Kidney glomerular epithelial cell (primary cell): Measurements from ENCODE around the gene LRRC42.
"Not testable (repeated sequence)": the region's sequence is repeated elsewhere in the genome, so short reads cannot be mapped to it uniquely, and the experiment has no call there.

Experiments used
- DNase-seq: peaks from one replicate; lab custom pipeline; 2025; lab: John Stamatoyannopoulos, UW

The LRRC42 gene

DNA sequence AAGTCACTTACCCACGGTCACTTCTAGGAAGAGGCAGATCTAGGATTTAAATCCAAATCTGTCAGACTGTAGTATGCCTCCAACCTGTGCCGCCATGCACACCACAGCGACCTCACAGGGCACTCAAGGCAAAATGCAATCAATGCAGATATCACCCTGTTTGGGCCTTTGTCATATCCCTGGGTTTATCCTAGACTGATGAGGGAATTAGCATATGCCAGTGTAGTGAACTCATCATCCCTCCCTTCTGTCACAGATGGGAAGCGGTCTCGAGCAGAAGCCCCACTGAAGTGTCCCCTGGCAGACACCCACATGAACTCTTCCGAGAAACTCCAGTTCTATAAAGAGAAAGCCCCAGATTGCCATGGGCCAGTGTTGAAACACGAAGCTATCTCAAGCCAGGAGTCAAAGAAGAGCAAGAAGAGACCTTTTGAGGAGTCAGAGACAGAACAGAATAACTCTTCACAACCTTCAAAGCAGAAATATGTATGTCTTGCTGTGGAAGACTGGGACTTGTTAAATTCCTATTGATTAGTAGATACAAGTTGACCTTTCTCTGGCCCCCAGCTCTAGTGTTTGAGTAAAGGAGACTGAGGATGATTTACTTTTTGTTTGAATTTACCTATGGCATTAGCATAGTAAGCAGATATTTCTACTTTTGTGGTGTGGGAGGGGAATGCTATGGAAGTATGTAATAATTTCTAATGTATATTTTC is 21.4 kb downstream of the LRRC42 start:
- no peak for DNase-seq

DNA sequence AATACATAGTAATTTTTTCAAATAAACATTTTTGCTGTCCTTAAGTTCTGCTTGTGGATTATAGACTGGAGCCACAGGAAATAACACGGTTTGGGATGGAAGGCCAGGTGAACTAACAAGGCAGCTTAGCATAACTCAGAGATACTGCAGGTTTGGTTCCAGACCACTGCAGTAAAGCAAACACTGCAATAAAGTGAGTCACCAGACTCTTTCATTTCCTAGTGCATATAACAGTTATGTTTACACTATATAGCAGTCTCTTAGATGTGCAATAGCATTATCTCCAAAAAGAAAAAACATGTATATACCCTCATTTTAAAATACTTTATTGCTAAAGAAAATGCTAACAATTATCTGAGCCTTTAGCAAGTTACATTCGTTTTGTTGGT is 22.0 kb downstream of the LRRC42 start:
- DNase-seq = peak; percentile 9

DNA sequence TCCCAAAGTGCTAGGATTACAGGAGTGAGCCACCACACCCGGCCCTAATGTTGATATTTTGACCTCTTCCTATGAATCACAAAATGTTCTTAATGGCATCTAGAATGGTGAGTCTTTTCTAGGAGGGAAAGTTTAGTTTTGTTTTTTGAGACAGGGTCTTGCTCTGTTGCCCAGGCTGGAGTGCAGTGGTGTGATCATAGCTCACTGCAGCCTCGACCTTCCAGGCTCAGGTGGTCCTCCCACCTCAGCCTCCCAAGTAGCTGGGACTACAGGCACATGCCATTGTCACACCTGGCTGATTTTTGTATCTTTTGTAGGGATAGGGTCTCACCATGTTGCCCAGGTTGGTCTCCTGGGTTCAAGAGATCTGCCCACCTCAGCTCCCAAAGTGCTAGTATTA is 23.2 kb downstream of the LRRC42 start:
- DNase-seq = not testable (repeated sequence)

DNA sequence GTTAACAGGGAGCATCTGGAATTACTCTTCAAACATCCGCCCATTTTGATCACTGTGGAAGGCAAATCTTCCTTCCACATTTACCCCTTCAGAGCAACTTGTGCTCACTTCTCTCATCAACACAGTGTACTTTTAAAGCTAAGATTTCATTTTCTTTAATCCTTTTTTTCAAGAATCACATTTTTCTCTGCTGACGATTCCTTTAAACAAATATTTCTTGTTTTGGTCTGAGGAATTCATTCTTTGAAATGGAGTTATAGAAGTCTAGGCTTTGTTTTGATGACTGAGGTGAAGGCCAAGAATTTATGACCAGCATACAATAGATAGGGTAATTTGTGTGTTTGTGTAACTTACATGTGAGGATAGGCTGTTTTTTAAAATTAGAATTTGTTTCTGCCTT is 25.6 kb downstream of the LRRC42 start:
- DNase-seq = peak; percentile 15

DNA sequence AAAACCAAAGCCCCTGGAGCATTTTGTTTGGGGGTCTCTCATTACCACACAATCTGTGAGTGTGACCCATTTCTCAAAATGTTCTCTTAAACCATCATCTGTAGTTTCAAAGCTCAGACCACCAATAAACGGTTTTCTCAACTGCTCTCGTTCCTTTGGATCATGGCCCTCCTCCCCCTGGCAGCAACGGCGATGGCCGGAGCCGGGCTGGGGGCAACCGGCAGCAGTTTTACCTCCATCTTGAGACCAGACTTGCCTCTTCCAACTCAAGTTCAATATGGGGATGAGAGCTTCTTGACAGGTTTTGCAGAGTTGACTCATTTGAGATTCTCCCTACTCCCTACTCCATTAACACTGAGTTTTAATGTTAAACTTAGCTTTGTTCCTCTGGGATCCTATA is 29.7 kb downstream of the LRRC42 start:
- DNase-seq = no peak

DNA sequence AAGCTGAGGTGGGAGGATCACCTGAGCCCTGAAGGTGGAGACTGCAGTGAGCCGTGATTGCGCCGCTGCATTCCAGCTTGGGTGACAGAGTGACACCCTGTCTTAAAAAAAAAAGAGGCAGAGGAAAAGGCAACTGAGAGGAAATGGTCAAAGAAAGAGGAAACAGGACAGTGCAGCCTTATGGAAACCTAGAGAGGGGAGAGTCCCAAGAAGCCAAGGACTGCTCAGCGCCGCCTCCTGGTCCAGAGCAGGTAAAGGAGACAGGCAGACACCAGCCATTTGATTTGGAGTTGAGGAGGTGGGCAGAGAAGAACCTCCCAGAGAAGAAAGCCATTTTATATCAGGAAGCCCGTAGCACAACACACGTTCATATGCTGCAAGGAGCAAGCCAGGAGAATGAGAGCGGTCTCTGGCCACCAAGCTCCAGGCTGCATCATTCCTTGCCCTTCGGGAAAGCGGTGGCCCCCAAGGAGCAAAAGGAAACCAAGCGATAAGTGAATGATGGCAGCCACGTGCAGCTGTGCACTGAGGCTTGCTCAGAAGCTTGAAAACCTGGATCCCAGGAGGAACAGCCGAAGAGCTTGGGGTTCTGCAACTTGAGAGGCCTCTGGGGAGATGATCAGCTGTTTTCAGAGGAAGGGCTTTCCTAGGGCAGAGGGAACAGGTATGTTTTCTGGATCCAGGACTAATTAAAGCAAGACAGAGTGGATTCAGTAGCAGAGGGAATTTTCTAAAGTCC is 33.7 kb downstream of the LRRC42 start:
- no peak for DNase-seq

DNA sequence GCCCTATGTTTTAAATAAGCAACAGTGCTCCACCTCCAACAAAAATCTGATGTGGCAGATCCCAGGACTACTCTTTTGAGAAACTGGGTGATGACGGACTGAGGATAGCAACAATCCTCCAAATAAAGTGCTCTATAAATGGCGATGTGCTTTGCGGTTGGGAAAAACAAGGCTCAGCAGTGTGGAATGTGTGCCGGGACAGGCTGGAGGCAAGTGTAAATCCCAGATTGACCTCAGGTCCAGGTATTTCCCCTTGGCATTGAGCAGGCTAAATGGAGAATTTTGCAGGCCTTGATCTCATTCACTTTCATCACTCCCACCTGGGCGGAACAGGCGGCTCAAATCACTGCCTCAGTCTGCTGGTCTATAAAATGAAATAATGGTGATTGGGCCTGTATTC is 35.1 kb downstream of the LRRC42 start:
- peak; percentile 55 for DNase-seq

DNA sequence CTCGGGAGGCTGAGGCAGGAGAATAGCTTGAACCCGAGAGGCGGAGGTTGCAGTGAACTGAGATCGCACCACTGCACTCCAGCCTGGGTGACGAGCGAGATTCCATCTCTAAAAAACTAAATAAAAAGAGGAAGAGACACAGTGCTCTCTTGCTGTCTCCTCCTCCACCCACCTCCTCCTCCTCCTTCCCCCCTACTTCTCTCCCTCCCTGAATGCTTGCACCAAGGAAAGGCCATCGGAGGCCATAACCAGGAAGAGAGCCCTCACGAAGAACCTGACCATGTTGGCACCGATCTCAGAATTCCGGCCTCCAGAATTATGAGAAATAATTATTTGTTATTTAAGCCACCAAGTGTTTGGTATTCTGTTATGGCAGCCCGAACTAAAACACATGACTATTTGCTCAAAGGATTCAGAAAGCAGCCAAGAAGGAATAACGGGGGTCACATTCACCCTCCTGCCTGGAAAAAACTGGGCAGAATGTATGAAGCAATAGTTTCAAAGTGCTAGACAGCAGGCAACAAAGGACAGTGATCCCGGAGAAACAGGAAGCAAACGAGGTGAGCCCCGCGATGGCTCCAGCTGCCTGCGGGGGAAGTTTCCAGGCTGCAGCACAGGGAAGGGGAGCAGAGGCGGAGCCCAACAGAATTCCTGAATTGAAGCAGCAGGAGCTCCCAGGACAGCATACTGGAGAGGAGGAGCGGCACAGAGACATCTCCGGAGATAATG is 36.0 kb downstream of the LRRC42 start:
- peak; percentile 30 for DNase-seq

DNA sequence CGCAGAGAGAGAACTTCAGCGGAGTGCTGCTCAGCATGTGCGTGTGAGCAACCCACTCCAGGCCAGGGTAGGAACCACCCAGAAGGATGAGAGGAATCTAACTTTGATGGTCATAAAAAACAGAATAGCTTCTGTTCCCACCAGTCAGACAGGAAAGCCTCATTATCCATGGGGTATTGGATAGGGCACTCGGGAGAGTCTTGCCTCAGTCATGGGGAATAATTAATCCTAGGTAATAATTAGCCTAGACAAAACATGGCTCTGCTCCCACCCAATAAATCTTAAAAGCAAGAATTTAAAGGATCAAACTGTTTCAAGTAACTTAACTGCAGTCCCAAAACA is 36.6 kb downstream of the LRRC42 start:
- DNase-seq = peak; percentile 84

DNA sequence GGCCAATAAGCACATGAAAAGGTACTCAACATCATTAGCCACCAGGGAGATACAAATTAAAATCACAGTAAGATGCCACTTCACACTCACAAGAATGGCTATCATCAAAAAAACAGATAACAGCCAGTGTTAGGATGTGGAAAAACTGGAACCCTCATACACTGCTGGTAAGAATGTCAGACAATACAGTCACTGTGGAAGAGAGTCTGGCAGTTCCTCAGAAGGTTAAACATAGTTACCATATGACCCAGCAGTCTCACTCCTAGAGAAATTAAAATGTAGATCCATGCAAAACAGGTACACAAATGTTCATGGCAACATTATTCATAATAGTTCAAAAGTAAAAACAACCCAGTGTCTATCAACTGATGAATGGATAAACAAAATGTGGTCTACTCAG is 38.6 kb downstream of the LRRC42 start:
- DNase-seq = no peak

DNA sequence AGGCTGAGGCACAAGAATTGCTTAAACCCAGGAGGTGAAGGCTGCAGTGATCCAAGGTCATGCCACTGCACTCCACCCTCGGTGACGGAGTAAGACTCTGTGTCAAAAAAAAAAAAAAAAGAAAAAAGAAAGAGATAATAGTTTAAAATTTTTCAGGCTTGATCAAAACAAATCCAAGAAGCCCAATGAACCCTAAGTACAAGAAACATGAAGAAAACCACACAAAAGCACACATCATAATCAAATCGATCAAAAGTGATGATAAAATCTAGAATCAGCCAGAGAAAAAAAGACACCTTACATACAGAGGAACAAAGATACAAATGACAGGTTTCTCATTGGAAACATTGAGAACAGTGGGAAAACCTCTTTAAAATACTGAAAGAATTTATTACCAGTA is 40.3 kb downstream of the LRRC42 start:
- DNase-seq = no peak

DNA sequence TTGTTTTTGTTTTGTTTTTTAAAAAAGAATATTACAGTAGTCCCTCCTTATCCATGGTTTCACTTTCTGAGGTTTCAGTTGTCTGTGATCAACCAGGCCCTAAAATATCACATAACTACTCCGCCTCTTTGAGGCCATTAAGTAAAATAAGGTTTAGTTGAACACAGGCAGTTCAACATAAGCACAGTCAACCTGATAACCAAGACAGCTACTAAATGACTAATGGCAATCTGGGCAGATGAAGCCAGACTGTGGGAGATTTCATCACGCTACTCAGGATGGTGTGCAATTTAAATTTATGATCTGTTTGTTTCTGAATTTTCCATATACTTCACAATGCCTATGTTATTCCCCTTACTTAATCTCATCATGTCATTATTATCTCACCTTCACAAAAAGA is 41.7 kb downstream of the LRRC42 start:
- no peak for DNase-seq

DNA sequence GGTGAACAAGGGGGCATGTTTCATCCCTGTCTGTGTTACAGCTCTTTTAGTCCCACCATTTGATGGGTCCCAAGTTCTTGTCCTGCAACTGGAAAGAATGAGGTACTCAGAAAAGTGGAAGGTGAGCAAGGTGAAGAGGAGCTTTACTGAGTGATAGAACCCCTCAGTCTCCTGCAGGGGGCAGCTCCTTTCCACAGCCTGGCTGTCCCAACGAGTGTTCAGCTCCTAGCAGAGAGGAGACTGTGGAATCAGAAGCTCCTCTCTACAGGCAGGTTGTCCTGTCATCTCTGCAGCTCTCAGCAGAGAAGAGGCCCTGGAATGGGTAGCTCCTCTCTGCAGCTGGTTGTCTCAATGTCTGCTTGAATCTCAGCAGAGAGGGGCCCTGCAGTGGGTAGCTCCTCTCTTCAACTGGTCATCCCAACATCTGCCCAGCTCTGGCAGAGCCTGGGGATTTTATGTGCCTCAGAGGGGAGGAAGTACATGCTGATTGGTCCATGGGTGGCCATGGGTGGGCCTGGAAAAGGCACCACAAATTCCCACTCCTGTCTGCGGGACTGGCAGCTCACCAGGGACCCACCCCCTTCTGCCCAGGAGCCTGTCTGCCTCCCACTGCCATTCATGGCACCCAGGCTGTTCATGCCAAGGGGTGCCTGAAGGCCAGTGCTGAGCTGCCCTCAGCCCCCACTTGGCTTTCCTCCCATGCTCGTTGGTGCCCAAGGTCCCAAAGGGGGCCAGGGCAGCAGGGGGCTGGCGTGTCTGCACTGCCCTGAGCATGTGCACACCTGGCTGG is 46.1 kb downstream of the LRRC42 start:
- DNase-seq = no peak

DNA sequence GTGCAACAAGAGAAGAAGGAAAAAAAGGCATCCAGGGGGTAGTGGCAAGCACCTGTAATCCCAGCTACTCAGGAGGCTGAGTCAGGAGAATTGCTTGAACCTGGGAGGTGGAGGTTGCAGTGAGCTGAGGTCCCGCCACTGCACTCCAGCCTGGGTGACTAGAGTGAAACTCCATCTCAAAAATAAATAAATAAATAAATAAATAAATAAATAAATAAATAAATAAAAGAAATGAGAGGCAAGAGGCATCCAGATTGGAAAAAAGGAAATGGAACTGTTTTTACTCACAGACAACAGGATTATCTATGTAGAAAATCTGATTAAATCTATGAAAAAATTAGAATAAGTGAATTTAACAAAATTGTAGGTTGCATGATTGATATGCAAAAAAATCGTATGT is 48.4 kb downstream of the LRRC42 start:
- DNase-seq = not testable (repeated sequence)

DNA sequence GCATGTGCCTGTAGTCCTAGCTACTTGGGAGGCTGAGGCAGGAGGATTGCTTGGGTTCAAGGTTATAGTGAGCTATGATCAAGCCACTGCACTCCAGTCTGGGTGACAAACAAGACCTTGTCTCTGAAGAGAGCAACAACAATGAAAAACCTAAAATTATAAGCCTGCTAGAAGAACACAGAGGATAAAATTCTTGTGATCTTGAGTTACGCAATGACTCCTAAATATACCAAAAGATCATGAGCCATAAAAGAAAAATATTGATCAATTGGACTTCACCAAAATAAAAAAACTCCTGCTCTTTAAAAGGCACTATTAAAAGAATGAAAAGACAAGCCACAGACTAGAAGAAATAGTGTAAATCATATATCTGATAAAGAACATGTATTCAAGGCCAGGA is 49.5 kb downstream of the LRRC42 start:
- no peak for DNase-seq

DNA sequence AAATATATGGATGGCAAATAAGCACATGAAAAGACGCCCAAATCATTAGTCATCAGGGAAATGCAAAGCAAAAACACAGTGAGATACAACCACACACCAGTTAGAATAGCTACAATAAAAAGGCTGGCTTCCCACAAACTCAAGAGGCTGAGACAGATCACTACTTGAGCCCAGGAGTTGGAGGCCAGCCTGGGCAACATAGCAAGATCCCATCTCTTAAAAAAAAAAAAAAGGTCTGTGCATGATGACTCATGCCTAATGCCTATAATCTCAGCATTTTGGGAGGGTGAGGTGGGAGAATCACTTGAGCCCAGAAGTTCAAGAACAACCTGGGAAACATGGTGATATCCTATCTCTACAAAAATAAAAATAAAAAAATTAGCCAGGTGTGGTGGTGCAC is 52.1 kb downstream of the LRRC42 start:
- DNase-seq = no peak

DNA sequence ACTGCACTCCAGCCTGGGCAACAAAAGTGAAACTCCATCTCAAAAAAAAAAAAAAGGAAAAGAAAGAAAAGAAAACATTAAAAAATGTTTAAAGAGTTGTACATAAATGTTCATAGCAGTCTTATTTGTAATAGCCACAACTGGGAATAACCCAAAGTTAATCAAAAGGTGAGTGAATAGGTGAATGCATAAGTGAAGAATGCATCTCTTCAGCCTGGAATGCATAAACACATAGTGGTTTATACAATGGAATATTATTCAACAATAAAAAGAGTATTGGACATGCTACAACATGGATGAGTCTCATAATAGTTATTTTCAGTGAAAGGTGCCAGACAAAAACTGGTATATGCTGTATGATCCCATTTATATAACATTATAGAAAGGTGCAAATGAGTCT is 53.8 kb downstream of the LRRC42 start:
- no peak for DNase-seq

DNA sequence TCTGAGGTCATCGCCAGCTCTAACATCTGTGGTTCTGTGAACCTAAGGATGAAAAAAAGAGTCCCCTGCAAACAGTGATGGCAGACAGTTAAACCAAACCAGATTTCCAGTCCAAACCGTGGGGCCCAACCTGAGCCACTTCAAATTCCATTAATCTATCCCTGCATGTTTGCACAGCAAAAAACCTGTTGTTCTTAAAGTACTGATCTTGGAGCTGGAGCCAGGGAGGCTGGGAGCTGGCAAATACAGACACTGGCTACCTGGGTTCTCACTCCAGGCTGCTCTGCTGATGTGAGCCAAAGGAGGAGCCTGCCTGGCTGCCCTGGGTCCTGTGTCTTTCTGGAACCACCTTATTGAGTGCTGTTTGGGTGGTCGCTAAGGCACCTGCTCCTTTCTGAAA is 55.4 kb downstream of the LRRC42 start:
- DNase-seq = no peak

DNA sequence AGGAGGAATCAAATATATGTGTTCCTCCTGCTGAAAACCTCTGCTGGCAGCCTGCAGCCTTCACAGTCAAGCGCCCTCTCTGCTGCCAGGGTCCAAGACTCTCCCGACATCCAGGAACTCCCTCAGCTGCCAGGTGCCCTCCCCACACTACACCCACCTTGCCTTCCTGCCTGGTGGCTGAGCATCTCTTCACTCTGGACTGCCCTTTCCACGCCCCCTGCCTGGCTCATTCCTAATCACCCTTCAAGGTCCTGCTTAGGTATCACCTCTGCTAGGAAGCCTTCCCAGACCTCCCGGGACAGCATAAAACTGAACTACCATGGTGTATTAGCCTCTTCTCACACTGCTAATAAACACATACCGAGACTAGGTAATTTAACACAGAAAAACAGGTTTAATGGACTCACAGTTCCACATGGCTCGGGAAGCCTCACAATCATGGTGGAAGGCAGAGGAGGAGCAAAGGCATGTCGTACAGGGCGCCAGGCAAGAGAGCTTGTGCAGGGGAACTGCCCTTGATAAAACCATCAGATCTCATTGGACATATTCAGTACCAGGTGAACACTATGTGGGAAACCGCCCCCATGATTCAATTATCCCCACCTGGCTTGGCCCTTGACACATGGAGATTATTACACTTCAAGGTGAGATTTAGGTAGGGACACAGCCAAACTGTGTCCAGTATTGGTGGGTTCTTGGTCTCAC is 56.5 kb downstream of the LRRC42 start:
- no peak for DNase-seq

DNA sequence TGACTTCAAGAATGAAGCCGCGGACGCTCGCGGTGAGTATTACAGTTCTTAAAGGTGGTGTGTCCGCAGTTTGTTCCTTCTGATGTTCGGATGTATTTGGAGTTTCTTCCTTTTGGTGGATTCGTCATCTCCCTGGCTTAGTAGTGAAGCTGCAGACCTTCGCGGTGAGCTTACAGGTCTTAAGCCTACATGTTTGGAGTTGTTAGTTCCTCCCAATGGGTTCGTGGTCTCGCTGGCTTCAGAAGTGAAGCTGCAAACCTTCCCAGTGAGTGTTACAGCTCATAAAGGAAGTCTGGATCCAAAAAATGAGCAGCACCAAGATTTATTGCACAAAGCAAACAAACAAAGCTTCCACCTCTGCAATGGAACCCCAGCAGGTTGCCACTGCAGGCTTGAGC is 57.1 kb downstream of the LRRC42 start:
- no peak for DNase-seq

DNA sequence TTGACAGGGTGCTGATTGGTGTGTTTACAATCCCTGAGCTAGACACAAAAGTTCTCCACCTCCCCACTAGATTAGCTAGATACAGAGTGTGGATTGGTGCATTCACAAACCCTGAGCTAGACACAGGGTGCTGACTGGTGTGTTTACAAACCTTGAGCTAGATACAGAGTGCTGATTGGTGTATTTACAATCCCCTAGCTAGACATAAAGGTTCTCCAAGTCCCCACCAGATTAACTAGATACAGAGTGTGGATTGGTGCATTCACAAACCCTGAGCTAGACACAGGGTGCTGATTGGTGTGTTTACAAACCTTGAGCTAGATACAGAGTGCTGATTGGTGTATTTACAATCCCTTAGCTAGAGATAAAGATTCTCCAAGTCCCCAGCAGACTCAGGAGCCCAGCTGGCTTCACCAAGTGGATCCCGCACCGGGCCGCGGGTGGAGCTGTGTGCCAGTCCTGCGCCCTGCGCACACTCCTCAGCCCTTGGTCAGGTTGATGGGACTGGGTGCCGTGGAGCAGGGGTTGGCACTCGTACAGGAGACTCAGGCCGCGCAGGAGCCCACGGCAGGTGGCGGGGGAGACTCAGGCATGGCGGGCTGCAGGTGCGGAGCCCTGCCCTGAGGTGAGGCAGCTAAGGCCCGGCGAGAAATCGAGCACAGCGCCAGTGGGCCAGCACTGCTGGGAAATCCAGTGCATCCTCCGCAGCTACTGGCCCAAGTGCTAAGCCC is 57.8 kb downstream of the LRRC42 start:
- not testable (repeated sequence) for DNase-seq
